SK-MEL-5 (cell line): ENCODE results near the gene XDH. TPM values are rescaled to one million over a fixed set of nuclear protein-coding genes. Genes with fewer than 3 reads are reported as not detected.
A peak's percentile ranks its signal among the peaks of the same experiment; 100 is the strongest.

ENCODE experiments used
- DNase-seq: peaks from one replicate; pipeline ENCODE4 v3.0.0-alpha.2; 2016; ENCODE audit warnings: low read depth, low spot score
- in situ Hi-C: cut with HindIII; loops from 2 replicates; pipeline ENCODE4 v1.10.0; 2016; ENCODE audit warnings: low sequenced_read_pairs, high pct_unique_total_duplicates, low pct_unique_long_range_greater_than_20kb
- polyA plus RNA-seq, 2 experiments: library from polyadenylated mRNA; depleted of rRNA; stranded (reverse); fragments of >200 nt; gene quantifications; 2 replicates each; pipeline ENCODE4 v1.2.3, GENCODE V29; 2015
- total RNA-seq: library from RNA; depleted of rRNA; stranded (reverse); fragments of >200 nt; shearing (Covaris generic); gene quantifications from 2 replicates; pipeline ENCODE4 v1.2.3, GENCODE V29; 2014; rRNA removed

The XDH gene
- total RNA-seq = 0.05 TPM in 1 of 2 replicates, not detected in the other
- 0.03 TPM in 1 of 2 replicates, not detected in the other for polyA plus RNA-seq (2015; cell fraction: cytosol; rRNA removed)
- polyA plus RNA-seq (2015; cell fraction: nucleus; rRNA removed) = 0.11 and 0.21 TPM in 2 replicates

DNA sequence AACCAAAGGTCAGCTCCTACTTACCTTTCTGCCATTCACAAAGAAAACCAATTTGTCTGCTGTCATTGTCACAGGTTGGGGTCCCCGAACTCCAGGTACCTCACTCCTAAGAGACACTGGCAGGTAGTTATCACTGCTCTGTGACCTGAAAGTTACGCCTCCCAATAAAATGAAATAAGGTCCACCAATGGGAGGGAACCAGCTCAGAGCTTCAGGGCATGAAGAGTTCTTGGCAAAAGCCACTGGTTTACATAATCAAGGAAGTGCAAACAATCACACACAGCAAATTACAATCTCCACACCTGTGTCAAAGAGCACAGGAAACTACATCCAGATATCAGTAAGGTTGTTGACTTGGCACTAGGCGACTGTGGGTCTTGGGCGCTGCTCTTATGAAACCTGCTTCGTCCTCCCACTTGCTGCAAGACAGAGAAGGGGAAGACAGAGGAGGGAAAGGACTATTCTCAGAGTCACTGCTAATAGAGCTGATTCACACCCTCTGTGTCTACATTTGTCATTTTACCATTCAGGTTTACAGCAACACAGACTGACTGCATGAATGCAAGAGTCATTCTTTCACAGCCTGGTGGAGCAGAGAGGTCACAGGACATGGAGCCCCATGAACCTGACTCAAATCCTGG, at the start of gene XDH:
Gene XDH (minus strand): TSS at position 142 of the 641 bp plus-strand sequence. CDS start 76 bp downstream, at position 66.
- no peak for DNase-seq
- in situ Hi-C loops = no loop called here

DNA sequence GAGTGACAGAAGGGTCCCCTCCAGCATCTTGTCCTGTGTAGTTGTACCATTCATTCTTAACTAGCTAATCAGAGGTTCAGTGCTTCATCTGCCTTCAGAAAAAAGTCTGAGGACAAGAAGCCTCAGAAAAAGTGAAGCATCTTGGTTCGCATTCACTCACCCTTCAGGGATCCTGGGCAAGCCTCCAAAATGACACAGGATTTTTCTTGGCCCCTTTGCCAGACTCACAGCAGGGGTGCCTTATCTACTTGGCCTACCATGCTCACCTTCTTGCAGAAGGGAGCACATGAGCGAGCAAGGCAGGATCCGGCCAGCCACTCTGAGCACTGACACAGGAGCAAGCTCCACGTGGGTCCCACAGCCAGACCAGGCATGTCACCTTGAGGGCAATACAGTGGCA, 43.1 kb upstream of the XDH start:
- DNase-seq = no peak
- in situ Hi-C loops = no loop called here

DNA sequence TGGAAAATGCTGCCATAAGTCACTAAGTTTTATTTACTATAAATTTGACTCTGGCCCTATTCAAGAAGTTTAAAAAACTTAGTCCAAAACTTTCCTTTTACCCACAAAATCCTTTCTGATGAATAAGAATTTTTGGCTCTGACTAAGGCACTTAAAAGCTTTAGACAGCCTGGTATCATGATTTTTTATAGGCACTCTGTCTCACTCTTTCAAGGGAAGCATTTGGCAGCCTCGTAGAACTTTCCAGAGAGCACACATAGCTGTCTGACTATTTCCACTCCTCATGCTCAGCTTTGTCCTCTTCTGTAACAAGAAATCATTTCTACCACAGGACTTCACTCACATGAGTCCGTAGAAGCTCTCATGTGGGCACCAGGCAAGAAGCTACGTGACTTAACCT, 32.3 kb upstream of the XDH start:
- in situ Hi-C loops = no loop called here
- no peak for DNase-seq

DNA sequence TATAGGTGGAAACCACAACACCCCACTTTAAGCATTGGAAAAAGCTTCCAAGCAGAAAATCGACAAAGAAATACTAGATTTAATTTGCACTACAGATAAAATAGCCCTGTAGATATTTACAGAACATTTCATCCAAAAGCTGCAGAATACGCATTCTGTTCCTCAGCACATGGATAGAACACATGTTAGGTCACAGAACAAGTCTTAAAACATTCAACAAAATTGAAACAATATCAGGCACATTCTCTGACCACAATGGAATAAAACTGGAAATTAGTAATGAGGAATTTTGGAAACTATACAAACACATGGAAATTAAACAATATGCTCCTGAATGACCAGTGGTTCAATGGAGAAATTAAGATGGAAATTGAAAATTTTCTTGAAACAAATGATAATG, 27.8 kb upstream of the XDH start:
- in situ Hi-C loops = no loop called here

DNA sequence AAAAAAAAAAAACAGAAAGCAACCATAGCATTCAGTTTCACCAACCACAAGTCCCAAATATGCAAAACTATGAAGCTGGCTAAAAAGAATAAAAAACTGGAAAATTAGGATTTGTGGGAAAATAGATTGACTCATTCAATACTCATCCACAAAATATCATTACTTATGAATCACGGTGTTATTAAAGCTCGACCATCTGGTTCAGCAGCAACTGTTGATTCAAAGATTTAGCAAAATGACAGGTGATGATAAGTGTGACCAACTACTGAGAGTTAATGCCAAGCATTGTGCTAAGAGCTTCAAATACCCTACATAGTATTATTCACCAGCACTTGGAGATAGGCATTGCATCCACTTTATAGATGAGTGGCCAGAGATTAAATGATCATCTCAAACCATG, 26.2 kb upstream of the XDH start:
- no peak for DNase-seq
- in situ Hi-C loops = no loop called here

More for the DNA sequence above, 27.8 kb upstream of the XDH start:
- DNase-seq = no peak

DNA sequence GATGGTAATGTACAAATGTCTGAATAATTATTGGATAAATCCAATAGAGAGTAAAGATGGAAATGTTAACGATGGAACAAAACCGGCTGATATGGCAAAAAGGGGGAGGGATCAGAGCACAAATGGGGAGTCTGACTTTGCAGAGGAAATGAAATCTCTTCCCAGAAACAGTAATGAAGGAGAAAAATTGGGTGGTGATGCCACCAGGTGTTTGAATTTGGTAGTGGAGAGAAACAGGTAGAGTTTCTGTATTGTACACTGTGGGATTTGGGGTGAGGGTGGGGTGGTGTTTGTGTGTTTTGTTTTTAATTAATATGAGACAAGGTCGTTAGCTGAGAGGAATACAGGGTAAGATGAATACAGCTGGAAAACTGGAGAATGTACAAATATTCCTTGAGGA, 20.4 kb upstream of the XDH start:
- peak; percentile 25 for DNase-seq
- in situ Hi-C loops = no loop called here

DNA sequence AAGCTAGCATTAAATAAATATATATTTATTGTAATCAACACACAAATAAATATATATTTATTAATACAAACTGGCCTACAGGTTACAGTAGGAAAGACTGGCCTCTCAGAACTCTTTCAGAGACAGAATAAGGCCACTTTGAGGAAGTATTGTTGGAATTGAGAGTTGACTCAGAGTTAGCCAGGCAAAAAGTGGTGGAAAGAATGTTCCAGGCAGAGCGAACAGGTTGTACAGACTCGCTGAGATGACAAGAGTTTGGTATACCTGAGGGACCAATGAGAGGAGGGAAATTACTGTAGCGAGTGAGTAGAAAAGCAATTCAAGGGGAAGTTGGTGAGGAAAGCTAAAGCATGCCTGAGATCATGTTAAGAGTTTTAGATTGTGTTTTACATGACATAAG, 19.0 kb upstream of the XDH start:
- DNase-seq = no peak
- in situ Hi-C loops = no loop called here

DNA sequence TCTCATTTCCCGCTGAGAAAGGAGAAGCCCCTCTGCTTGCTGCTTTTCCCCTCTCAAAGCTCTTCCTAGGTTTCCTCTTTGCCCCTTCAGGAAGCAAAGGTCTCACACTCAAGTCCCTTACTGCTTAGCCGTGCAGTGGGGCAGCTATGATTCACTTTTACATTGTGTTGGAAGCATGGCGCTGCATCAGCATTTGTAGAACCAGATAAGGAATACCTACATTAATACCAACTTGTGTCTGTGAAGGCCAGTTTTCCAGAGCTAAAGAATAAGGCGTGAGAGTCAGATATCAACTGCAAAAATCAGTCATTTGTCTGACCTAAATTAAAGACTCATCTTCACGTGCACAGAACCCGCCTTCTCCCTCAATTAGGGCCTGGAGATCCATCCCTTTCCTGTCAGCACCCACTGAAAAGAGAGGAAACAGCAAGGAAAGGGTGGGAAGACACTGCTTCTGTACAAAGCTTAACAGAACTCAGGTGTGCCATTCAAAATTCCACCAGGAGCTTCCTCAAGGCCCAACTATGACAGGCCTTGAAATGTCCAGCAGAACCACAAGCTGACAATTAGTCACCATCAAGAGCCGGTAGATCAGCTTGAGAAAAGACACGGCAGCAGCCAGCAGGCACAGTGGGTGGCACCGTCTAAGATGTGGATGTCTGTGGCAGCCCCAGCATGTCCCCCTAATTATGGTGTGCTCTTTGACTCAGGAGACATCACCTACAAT, 16.1 kb upstream of the XDH start:
- in situ Hi-C loops = no loop called here

DNA sequence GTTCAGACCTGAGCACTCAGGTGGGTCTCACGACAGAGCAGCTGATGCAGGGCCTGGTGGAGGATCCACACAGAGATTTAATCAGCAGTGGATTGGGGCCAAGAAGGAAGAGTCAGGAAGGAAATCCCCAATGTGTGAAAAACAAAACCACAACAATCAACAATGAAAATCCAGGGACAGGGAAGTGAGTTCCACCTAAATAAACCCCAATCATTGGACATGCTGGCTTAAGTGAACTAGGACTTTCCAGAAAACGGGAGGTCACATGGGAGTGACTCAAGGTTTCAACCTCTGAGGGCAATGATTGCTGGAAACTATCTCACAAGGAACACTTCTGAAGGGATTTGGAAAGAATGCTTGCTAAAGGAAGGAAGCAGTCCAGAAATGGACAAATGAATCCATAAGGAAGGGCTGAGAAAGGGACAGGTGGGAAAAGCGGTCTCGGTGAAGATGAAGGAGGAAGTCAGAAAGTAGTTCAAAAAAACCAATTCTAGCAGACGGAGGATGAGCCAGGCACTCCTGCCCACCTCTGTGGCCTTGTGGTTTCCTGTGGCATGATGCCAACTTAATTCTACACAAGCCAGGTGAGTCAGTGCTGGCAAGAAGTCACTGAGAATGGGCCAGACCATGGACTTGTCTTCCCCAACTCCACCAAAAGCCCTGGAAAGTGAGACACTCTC, 15.4 kb upstream of the XDH start:
- in situ Hi-C loops = no loop called here
- no peak for DNase-seq

More for the DNA sequence above, 16.1 kb upstream of the XDH start:
- DNase-seq = no peak

DNA sequence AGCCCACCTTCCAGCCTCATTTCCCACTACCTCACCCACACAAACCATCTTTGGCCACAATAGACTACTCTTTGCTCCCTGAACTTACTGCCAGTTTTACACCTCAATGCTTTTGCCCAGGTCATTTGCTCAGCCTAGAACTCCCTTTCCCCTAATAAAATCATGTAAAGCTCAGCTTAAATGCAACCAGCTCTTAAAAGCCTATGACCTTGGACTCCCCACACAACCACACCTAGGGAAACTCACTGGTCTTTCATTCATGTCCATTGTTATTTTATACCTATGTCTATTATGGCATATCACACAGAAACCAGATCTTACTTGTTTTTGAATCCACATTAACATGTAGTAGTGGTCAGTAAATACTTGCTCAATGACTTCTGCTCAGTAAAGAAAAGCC, 14.5 kb upstream of the XDH start:
- no peak for DNase-seq
- in situ Hi-C loops = no loop called here

DNA sequence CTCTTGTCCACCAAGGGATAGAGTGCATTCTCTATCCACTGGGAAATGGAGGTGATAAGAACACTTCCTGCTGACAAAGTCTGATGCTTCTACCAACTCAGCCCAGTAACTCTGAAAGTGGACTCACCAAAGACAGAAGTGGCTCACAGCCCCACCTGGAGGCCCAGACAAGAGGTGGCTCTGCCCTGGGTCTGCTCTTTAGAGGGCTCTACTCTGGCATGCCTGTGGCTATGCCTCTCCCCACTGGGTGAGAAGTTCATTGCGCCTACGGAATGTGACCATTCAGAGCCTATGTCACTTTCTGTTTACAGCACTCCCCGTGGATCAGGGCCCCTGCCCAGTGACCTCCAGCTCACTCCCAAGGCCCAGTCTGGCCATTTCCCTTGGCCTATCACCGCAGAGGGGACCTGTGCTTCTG, 13.5 kb upstream of the XDH start:
- DNase-seq = no peak
- in situ Hi-C loops = no loop called here

DNA sequence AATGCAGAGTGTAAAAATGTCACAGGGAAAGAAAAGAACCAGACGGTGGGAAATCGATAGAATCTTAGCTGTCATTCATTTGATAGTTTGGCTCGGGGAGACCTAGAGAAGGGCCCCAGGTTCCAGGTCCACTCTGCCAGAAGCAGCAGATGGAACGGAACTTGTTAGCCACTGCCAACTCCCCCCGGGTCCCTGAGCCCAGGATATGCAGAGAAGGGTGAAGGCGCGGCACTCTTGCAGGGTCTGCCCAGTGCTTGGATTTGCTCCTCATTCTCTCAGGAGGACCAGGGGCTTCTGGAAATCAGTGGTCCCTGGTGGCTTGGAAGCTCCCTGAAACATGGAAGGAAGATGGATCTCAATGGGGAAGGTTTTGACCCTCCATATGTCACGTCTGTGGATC, 11.6 kb upstream of the XDH start:
- DNase-seq = no peak
- in situ Hi-C loops = no loop called here

DNA sequence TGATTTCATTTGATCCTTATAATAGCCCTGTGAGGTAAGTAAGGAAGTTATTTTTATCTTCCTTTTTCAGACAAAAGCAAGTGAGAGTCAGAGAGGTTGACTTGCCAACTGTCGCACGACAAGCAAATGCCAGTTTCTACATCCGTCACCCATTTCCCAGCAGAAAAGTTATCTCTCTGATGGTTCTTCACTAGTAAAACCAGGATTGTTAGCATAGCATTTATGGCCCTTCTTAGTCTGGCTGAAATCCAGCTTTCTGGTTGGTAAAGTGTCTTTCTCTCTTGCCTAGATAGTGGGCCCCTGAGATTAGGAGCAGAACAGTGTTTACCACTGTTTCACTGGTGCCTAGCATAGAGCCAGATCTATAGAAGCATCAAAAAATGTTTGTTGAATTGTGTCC, 7.1 kb upstream of the XDH start:
- no peak for DNase-seq
- in situ Hi-C loops = no loop called here

DNA sequence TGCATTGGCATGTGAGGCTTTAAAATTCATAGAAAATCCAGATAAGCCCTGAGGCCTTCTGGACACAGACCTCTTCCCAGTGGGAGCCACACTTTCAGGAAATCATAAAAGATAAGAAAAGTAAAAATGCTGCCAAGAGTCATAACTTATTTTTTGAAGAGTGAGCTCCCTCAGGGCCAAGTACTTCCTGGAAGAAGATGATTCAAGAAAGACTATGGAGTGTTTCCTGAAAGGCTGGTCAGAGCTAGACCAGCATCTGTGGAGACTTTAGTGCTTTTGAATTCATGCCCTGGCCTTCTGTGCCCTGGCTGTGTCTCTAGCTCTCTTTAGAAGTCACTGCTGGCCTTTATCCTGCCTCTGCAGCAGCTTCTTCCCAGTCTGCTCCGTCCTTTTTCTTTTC, 6.4 kb upstream of the XDH start:
- DNase-seq = no peak
- in situ Hi-C loops = no loop called here

DNA sequence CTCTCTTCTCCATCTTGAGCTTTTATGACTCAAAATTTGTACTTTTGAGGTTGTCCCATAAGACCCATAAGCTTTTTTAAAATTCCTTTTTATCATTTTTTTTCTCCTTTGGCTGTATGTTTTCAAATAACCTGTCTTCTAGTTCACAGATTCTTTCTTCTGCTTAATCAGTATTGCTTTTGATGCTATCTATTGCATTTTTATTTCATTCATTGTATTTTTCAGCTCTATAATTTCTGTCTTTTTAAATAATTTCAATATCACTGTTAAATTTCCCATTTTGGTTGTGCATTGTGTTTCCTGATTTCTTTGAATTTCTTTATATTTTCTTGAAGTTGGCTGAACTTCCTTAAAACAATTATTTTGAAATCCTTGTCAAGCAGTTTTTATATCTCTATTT, 4.8 kb upstream of the XDH start:
- in situ Hi-C loops = no loop called here
- no peak for DNase-seq

DNA sequence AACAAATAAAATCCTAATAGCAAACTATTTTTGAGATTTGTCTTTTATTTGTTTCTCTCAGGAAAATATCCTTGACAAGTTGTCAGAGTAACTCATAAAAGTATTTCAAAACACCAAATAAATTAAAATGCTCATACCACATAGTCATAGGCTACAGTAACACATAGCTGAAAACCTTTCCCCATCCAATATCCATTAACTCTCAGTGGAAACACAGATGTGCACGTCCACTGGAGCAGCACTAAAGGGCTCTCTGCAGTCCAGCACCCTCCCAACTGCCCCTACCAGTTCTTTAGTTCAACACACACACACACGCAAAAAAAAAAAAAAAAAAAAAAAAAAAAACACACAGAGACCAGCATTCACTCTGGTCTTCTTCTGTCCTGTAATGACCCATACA, 879 bp upstream of the XDH start:
- in situ Hi-C loops = no loop called here
- no peak for DNase-seq

DNA sequence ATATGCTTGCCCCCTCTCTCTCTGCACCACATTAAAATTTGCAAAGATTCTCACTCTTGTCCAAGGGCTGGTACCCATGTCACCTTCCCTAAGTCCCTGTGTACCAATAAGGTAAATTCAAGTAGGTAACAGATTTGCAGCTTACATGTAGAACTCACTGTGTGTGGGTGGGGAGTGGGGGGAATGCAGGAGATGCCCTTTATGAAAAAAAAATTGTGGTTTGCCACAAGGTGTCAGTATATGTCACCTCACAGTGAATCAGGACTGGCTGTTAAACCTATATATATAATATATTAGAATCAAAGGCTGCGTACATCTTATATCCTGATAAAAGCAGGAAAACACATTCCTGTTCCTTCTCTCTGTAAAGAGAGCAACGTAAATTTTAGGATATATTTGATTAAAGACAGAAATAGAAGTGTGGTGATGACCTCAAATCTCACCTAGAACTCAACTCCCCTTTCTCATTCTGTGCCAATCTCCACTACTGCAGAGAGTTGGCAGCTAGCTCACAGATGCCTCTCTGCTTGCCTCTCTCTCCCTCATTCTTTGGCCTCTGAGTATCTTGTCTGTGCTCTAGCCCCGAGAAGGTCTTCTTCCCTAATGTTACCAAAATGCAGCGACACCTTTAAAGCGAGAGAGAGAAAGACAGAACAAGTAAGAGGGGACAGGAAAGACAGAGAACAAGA, 536 bp downstream of the XDH start:
- in situ Hi-C loops = no loop called here
- DNase-seq = peak; percentile 41

DNA sequence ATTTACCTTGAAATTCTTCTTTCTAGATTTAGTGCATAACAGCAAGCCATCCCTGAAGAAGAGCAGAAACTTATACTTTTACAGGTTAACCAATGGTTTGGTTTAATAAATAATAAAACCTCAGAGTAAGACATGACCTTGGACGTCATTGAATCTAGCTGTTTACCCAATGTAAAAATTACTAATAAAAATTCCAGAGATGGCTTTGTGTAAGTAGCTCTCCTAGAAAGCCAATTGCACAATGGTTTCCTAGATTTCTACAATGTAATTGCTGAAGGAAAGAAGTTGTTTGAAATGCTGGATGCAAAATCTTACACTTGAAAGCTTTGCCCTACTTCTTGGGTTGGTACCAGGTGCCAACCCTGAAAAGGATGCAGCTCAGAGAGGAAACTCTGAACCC, 1.5 kb downstream of the XDH start:
- no peak for DNase-seq
- in situ Hi-C loops = no loop called here
